Thyroid gland (tissue), 4 donors: ENCODE results near the gene TXNDC2. TPM values are rescaled to one million over a fixed set of nuclear protein-coding genes. Genes with fewer than 3 reads are reported as not detected.

Experiments used
- DNase-seq, 2 donors: peaks; one replicate each; pipeline ENCODE4 v3.0.0-alpha.2; 2019
- H3K27ac ChIP-seq, 3 donors: fragments of 200-600 bp; sonication (generic); 1 replicate in 2 of 3; 2 replicates in 1 of 3; pipeline ENCODE4 v1.5.1; 2016 to 2019; ENCODE audit warnings: mild to moderate bottlenecking in 1 of 3, moderate library complexity in 1 of 3
- H3K27me3 ChIP-seq: fragments of 200-600 bp; sonication (generic); one replicate; pipeline ENCODE4 v1.5.1; 2019
- H3K36me3 ChIP-seq, 2 donors: fragments of 200-600 bp; sonication (generic); one replicate each; pipeline ENCODE4 v1.5.1; 2016 to 2019
- H3K4me1 ChIP-seq, 2 donors: fragments of 200-600 bp; sonication (generic); one replicate each; pipeline ENCODE4 v1.5.1; 2017 to 2019
- H3K4me3 ChIP-seq, 3 donors: fragments of 200-600 bp; sonication (generic); replicated peaks in 1 of 3; 1 replicate in 2 of 3; 2 replicates in 1 of 3; pipeline ENCODE4 v1.5.1; 2016; ENCODE audit warnings: mild to moderate bottlenecking in 1 of 3
- H3K9me3 ChIP-seq: fragments of 200-600 bp; sonication (generic); one replicate; pipeline ENCODE4 v1.5.1; 2017
- POLR2A ChIP-seq, 2 donors: fragments of 450-650 bp; IDR thresholded peaks; one replicate each; pipeline ENCODE4 v1.6.1; 2017; ENCODE audit warnings: antibody characterized with exemption in 2 of 2, mild to moderate bottlenecking in 2 of 2, moderate library complexity in 1 of 2
- WGBS, 2 donors: methylation state at CpG; one replicate each; pipeline ENCODE4 v1.1.5; 2017; 5-methylcytosine and 5-hydroxymethylcytosine counted together
- intact Hi-C: fragments of 100-400 bp; cut with DNase I; formaldehyde crosslinking; loops from one replicate; pipeline ENCODE4 v1.15.1; 2023
- total RNA-seq, 4 donors: library from RNA; depleted of rRNA; stranded (reverse); fragments of >200 nt; gene quantifications; one replicate each; pipeline ENCODE4 v1.2.3, GENCODE V29; 2016
- TF ChIP-seq, protein P1 (sequence below), 6 experiments: fragments of 200-600 bp in 3 of 6; fragments of 450-650 bp in 3 of 6; sonication (generic) in 3 of 6; IDR thresholded peaks; one replicate each; pipeline ENCODE4 v1.5.1; 2016 to 2019; ENCODE audit warnings: antibody characterized with exemption in 6 of 6, mild to moderate bottlenecking in 2 of 6, inconsistent platforms in 1 of 6, moderate library complexity in 1 of 6

TXNDC2 gene
- total RNA-seq, 4 donors from 2014 or later = not detected

DNA sequence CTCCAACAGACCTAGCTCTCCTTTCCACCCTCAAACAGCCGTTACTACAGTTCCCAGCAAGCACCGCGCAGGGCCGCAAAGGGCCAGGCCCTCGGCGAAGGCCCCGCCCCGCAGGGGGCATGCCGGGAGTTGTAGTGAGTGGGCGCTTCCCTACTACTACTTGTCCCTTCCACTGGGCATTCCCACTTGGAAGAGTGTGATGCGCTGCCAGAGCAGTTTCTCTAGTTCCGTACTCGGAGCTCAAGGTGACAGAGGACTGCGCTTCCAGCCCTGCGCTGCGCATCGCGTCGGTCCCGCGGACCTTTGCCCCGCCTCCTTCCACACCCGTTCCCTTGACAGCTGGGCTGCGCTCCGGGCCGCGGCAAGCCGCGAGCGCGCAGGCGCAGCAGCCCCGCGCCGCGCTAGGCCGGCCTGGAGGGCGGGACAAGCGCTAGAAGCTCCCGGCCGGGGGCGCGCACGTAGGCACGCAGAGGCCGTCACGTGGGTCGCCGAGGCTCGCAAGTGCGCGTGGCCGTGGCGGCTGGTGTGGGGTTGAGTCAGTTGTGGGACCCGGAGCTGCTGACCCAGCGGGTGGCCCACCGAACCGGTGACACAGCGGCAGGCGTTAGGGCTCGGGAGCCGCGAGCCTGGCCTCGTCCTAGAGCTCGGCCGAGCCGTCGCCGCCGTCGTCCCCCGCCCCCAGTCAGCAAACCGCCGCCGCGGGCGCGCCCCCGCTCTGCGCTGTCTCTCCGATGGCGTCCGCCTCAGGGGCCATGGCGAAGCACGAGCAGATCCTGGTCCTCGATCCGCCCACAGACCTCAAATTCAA lies 28.0 kb downstream of the TXNDC2 start, which contains the start of gene VAPA:
Gene VAPA, plus strand, starts transcription at position 491 of the 808 bp plus-strand sequence. Its CDS starts 241 bp downstream, at position 732.
- WGBS, 2 donors = 0 to 1% methylated on average over 10 to 22 of the region's 87 CpGs
- intact Hi-C loops = no loop called here
- peak within 1 kb of the TSS; percentile 99 to 100 (median 99) for H3K27ac ChIP-seq
- peak; percentile 91 to 97 for TF ChIP-seq POLR2A (IDR thresholded peaks at IDR 0.05)
- TF ChIP-seq, protein P1, sequence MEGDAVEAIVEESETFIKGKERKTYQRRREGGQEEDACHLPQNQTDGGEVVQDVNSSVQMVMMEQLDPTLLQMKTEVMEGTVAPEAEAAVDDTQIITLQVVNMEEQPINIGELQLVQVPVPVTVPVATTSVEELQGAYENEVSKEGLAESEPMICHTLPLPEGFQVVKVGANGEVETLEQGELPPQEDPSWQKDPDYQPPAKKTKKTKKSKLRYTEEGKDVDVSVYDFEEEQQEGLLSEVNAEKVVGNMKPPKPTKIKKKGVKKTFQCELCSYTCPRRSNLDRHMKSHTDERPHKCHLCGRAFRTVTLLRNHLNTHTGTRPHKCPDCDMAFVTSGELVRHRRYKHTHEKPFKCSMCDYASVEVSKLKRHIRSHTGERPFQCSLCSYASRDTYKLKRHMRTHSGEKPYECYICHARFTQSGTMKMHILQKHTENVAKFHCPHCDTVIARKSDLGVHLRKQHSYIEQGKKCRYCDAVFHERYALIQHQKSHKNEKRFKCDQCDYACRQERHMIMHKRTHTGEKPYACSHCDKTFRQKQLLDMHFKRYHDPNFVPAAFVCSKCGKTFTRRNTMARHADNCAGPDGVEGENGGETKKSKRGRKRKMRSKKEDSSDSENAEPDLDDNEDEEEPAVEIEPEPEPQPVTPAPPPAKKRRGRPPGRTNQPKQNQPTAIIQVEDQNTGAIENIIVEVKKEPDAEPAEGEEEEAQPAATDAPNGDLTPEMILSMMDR (IDR thresholded peaks at IDR 0.05) = no peak
- H3K4me1 ChIP-seq = peaks cover 26 to 30% of the 10 kb centered on the region in 2 donors
- no peaks in the 10 kb centered on the region for H3K27me3 ChIP-seq
- peak within 1 kb of the TSS; percentile 63 to 86 (median 86) for H3K4me3 ChIP-seq
- DNase-seq = peak; percentile 94 to 96
- H3K36me3 ChIP-seq = no peaks in the 10 kb centered on the region
- H3K9me3 ChIP-seq = no peaks in the 10 kb centered on the region

DNA sequence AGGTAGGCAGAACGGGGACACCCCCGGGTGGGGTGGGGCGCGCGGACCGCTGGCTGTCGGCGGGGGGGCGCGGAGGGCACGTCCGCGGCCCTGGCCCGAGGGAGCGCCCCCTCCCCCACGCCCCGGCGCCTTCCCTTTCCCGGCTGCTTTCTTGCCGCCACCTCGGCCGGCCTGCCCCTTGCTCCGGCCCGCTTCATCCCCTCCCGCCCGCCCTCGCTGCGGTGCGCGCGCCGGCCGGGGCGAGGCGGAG lies 28.5 kb downstream of the TXNDC2 start:
- intact Hi-C loops = no loop called here
- peak overlapping the region; percentile 19 to 86 (median 86) for H3K4me3 ChIP-seq
- peak overlapping the region; percentile 99 to 100 (median 99) for H3K27ac ChIP-seq
- no CpG with 5 or more reads among the region's 35 CpGs for WGBS, 2 donors
- no peaks in the 10 kb centered on the region for H3K27me3 ChIP-seq
- TF ChIP-seq POLR2A (IDR thresholded peaks at IDR 0.05) = no peak
- TF ChIP-seq, protein P1 (IDR thresholded peaks at IDR 0.05) = no peak
- peaks cover 30 to 36% of the 10 kb centered on the region in 2 donors for H3K4me1 ChIP-seq
- no peaks in the 10 kb centered on the region for H3K9me3 ChIP-seq
- no peaks in the 10 kb centered on the region for H3K36me3 ChIP-seq
- DNase-seq = peak in 1 of 2 donors; percentile 48

GRCh38 chr18:9914584-9915290 lies 29.0 kb downstream of the TXNDC2 start:
- H3K27ac ChIP-seq = peak overlapping the region; percentile 99 to 100 (median 99)
- TF ChIP-seq, protein P1 (IDR thresholded peaks at IDR 0.05) = no peak
- TF ChIP-seq POLR2A (IDR thresholded peaks at IDR 0.05) = peak in 1 of 2 donors; percentile 65
- peaks cover 35 to 40% of the 10 kb centered on the region in 2 donors for H3K4me1 ChIP-seq
- no peaks in the 10 kb centered on the region for H3K27me3 ChIP-seq
- WGBS, 2 donors = 0 to 1% methylated on average over 8 to 19 of the region's 77 CpGs
- H3K36me3 ChIP-seq = no peaks in the 10 kb centered on the region
- no peaks in the 10 kb centered on the region for H3K9me3 ChIP-seq
- DNase-seq = peak; percentile 81 to 83
- H3K4me3 ChIP-seq = peak overlapping the region; percentile 59 to 86 (median 63)
- intact Hi-C loops = no loop called here

GRCh38 chr18:9915291-9916076 lies 29.7 kb downstream of the TXNDC2 start:
- H3K36me3 ChIP-seq = no peaks in the 10 kb centered on the region
- intact Hi-C loops = no loop called here
- H3K4me1 ChIP-seq = peaks cover 40 to 48% of the 10 kb centered on the region in 2 donors

More at GRCh38 chr18:9915291-9916076, 29.7 kb downstream of the TXNDC2 start:
- TF ChIP-seq, protein P1 (IDR thresholded peaks at IDR 0.05) = no peak
- TF ChIP-seq POLR2A (IDR thresholded peaks at IDR 0.05) = no peak
- no peaks in the 10 kb centered on the region for H3K9me3 ChIP-seq
- peak overlapping the region; percentile 99 to 100 (median 99) for H3K27ac ChIP-seq
- H3K4me3 ChIP-seq = peak overlapping the region; percentile 59 to 86 (median 63)
- H3K27me3 ChIP-seq = no peaks in the 10 kb centered on the region
- DNase-seq = no peak
- WGBS, 2 donors = 15 to 21% methylated on average over 5 of the region's 5 CpGs
